Tibial nerve (tissue), 4 donors: ENCODE measurements around the gene COL4A1.

Source experiments
- EP300 ChIP-seq, 2 donors: sonication (generic); formaldehyde crosslinking; IDR thresholded peaks; one replicate each; pipeline ENCODE4 v1.6.1; 2017; ENCODE audit warnings: antibody characterized with exemption in 2 of 2, mild to moderate bottlenecking in 1 of 2
- POLR2A ChIP-seq, 2 donors: fragments of 450-650 bp; IDR thresholded peaks; one replicate each; pipeline ENCODE4 v1.6.1; 2017; ENCODE audit warnings: antibody characterized with exemption in 2 of 2, mild to moderate bottlenecking in 2 of 2, moderate library complexity in 2 of 2
- TF ChIP-seq, protein P1 (sequence below), 5 experiments: fragments of 200-600 bp in 3 of 5; fragments of 450-650 bp in 2 of 5; sonication (generic) in 3 of 5; IDR thresholded peaks; one replicate each; pipeline ENCODE4 v1.5.1; 2016 to 2019; ENCODE audit warnings: antibody characterized with exemption in 5 of 5, mild to moderate bottlenecking in 3 of 5, moderate library complexity in 2 of 5

GRCh38 chr13:110197026-110197425, 109.9 kb downstream of the COL4A1 start:
- TF ChIP-seq, protein P1, sequence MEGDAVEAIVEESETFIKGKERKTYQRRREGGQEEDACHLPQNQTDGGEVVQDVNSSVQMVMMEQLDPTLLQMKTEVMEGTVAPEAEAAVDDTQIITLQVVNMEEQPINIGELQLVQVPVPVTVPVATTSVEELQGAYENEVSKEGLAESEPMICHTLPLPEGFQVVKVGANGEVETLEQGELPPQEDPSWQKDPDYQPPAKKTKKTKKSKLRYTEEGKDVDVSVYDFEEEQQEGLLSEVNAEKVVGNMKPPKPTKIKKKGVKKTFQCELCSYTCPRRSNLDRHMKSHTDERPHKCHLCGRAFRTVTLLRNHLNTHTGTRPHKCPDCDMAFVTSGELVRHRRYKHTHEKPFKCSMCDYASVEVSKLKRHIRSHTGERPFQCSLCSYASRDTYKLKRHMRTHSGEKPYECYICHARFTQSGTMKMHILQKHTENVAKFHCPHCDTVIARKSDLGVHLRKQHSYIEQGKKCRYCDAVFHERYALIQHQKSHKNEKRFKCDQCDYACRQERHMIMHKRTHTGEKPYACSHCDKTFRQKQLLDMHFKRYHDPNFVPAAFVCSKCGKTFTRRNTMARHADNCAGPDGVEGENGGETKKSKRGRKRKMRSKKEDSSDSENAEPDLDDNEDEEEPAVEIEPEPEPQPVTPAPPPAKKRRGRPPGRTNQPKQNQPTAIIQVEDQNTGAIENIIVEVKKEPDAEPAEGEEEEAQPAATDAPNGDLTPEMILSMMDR (IDR thresholded peaks at IDR 0.05): no peak
- no peak for TF ChIP-seq EP300 (IDR thresholded peaks at IDR 0.05)
- TF ChIP-seq POLR2A (IDR thresholded peaks at IDR 0.05): no peak
